Stimulated activated CD4-positive, alpha-beta T cell treated with anti-CD3 and anti-CD28 coated beads, TNF-alpha, amount 100 ng/mL, for 24 hours (primary cell): ENCODE measurements around the gene COPB2.
"Not testable (repeated sequence)": the region's sequence is repeated elsewhere in the genome, so short reads cannot be mapped to it uniquely, and the experiment has no call there.

Experiments
- DNase-seq, 3 experiments: peaks; one replicate each; pipeline ENCODE4 v3.0.0-alpha.2; 2020; ENCODE audit warnings: low read depth in 3 of 3

The COPB2 gene

GRCh38 chr3:139378587-139379241 lies 10.7 kb downstream of the COPB2 start:
- no peak for DNase-seq

- no peak for DNase-seq
These were observed 12.1 kb downstream of the COPB2 start for GRCh38 chr3:139377378-139377777.

- DNase-seq, result no peak
These were observed 15.3 kb downstream of the COPB2 start for GRCh38 chr3:139374099-139374498.

GRCh38 chr3:139364549-139364948 lies 24.9 kb downstream of the COPB2 start:
- DNase-seq, result no peak

- DNase-seq, result no peak
These were observed 28.2 kb downstream of the COPB2 start for GRCh38 chr3:139361276-139361675.

- DNase-seq, result no peak
These were observed 30.4 kb downstream of the COPB2 start for GRCh38 chr3:139358841-139359562.

GRCh38 chr3:139357899-139358298 lies 31.5 kb downstream of the COPB2 start:
- peak in 1 of 3 experiments; percentile 9 for DNase-seq

GRCh38 chr3:139355891-139356290 lies 33.6 kb downstream of the COPB2 start:
- no peak for DNase-seq

GRCh38 chr3:139355476-139355875 lies 34.0 kb downstream of the COPB2 start:
- no peak for DNase-seq

- no peak for DNase-seq
These were observed 34.8 kb downstream of the COPB2 start for GRCh38 chr3:139354661-139355060.

GRCh38 chr3:139353920-139354556 lies 35.4 kb downstream of the COPB2 start:
- DNase-seq, result no peak

- DNase-seq, result no peak
These were observed 42.7 kb downstream of the COPB2 start for GRCh38 chr3:139346771-139347170.

GRCh38 chr3:139343895-139344856 lies 45.3 kb downstream of the COPB2 start, which contains the start of gene MRPS22:
MRPS22 (plus strand) TSS chr3:139344020; CDS start chr3:139344027, 7 bp downstream.
- peak; percentile 67 to 77 (median 74) for DNase-seq

GRCh38 chr3:139342054-139342453 lies 47.4 kb downstream of the COPB2 start:
- no peak for DNase-seq

- DNase-seq, result no peak
These were observed 48.7 kb downstream of the COPB2 start for GRCh38 chr3:139340784-139341183.

- DNase-seq, result peak in 1 of 3 experiments; percentile 24
These were observed 50.1 kb downstream of the COPB2 start for GRCh38 chr3:139339219-139339906.

- DNase-seq, result no peak
These were observed 51.0 kb downstream of the COPB2 start for GRCh38 chr3:139338405-139338804.

- not testable (repeated sequence) for DNase-seq
These were observed 54.8 kb downstream of the COPB2 start for GRCh38 chr3:139334675-139335074.

GRCh38 chr3:139332092-139332491 lies 57.4 kb downstream of the COPB2 start:
- no peak for DNase-seq

GRCh38 chr3:139329364-139329850 lies 60.0 kb downstream of the COPB2 start:
- DNase-seq, result peak; percentile 72 to 88 (median 77)

- DNase-seq, result no peak
These were observed 61.1 kb downstream of the COPB2 start for GRCh38 chr3:139328356-139328755.
